ENCODE data around the gene HEMK1. TPM values are rescaled to one million over a fixed set of nuclear protein-coding genes. Genes with fewer than 3 reads are reported as not detected.

The HEMK1 gene
- total and polyA plus RNA-seq, 3 experiments from 2014 or later = 27.4 to 55.0 (median 51.8) TPM

DNA sequence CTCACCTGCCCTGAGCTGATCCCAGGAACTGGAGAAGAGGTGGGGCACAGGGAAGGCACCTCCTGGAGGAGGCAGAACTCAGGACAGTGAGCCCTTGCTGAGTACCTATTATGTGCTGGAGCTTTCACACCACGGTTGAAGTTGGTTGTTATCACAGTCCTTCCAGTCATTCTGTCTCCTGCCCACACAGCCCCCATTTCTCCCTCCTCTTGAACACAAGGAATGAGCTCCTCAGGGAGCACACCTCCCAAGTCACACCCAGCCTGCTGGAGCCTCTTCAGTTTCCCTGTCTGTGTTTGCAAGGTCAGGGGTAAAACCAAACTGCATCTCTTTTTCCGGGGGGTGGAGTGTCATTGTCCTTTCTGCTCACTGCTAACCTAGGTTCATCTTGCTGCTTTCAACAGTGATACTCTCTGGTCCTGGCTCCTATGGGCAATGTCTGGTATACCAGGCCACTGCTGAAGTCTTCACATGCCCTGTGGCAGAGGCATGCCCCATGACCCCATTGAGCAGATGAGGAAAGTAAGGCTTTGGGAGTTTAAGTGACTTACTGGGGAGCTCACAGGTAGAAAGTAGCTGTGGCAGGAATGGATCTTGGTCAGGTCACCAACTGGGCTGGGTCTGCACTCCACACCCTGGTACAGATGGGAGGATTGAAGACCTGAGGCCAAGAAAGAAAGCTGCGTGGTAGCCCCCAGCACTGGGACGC lies 31.7 kb upstream of the HEMK1 start:
- Histone ChIP-seq H3K27me3 (ENCODE audit: insufficient read depth, low read length, poor library complexity, severe bottlenecking) (no peaks in the 10 kb centered on the region), H3K9me3 (ENCODE audit: low read length) (no peaks in the 10 kb centered on the region), H3K4me3 (ENCODE audit: low read length) (no peak overlapping the region), H3K27ac (ENCODE audit: low read depth, low read length) (no peak overlapping the region), H3K36me3 (ENCODE audit: insufficient read depth, low read length) (no peaks in the 10 kb centered on the region), H3K4me1 (ENCODE audit: insufficient read depth, low read length) (no peaks in the 10 kb centered on the region)
- DNase-seq = no peak
- no peaks in the 10 kb centered on the region for H3K4me1 Mint-ChIP-seq
- H3K27ac Mint-ChIP-seq = no peak overlapping the region
- POLR2A ChIA-PET = no interaction called here
- peaks cover 6 to 37% of the 10 kb centered on the region in 2 donors for H3K27me3 Mint-ChIP-seq
- CTCF ChIA-PET = interaction anchor here (1.1 to 1.2 kb wide), 2 partner anchors 101 to 191 kb away, joined by 3 to 4 read pairs; no protein-coding TSS in a partner anchor
- H3K4me3 Mint-ChIP-seq = no peak overlapping the region
- H3K36me3 Mint-ChIP-seq = no peaks in the 10 kb centered on the region
- H3K9me3 Mint-ChIP-seq = no peaks in the 10 kb centered on the region

- Mint-ChIP-seq H3K27me3 (peaks cover 8 to 37% of the 10 kb centered on the region in 2 donors), H3K36me3 (no peaks in the 10 kb centered on the region), H3K4me1 (no peaks in the 10 kb centered on the region), H3K4me3 (no peak overlapping the region), H3K9me3 (no peaks in the 10 kb centered on the region), H3K27ac (peak overlapping the region in 1 of 8 donors; percentile 17)
- ChIA-PET POLR2A (no interaction called here), CTCF (interaction anchor here (0.7 to 1.4 kb wide), 2 partner anchors 12 to 16 kb away, joined by 3 to 7 read pairs; no protein-coding TSS in a partner anchor)
- H3K4me1 ChIP-seq (ENCODE audit: insufficient read depth, low read length) = no peaks in the 10 kb centered on the region
- DNase-seq = no peak
- H3K36me3 ChIP-seq (ENCODE audit: insufficient read depth, low read length) = no peaks in the 10 kb centered on the region
- no peaks in the 10 kb centered on the region for H3K27me3 ChIP-seq (ENCODE audit: insufficient read depth, low read length, poor library complexity, severe bottlenecking)
- no peak overlapping the region for H3K27ac ChIP-seq (ENCODE audit: low read depth, low read length)
- no peaks in the 10 kb centered on the region for H3K9me3 ChIP-seq (ENCODE audit: low read length)
- H3K4me3 ChIP-seq (ENCODE audit: low read length) = no peak overlapping the region
These were observed 29.7 kb upstream of the HEMK1 start for GRCh38 chr3:50539356-50540286.

- DNase-seq = peak; percentile 50 to 68 (median 53)
- no peak overlapping the region for H3K4me3 ChIP-seq (ENCODE audit: low read length)
- H3K4me1 ChIP-seq (ENCODE audit: insufficient read depth, low read length) = no peaks in the 10 kb centered on the region
- CTCF ChIA-PET = interaction anchor here (0.6 to 4.5 kb wide), 42 partner anchors 8 to 208 kb away, joined by 3 to 51 read pairs (median 4); partner anchors contain the start of genes C3orf18, CISH, CYB561D2 and HEMK1
- no peak overlapping the region for H3K4me3 Mint-ChIP-seq
- H3K27me3 Mint-ChIP-seq = peaks cover 8 to 19% of the 10 kb centered on the region in 2 donors
- H3K4me1 Mint-ChIP-seq = peaks cover 0 to 2% (median 0%) of the 10 kb centered on the region in 3 donors
- H3K27ac Mint-ChIP-seq = no peak overlapping the region
- no peaks in the 10 kb centered on the region for H3K36me3 Mint-ChIP-seq
- no peaks in the 10 kb centered on the region for H3K27me3 ChIP-seq (ENCODE audit: insufficient read depth, low read length, poor library complexity, severe bottlenecking)
- H3K9me3 Mint-ChIP-seq = no peaks in the 10 kb centered on the region
- no peaks in the 10 kb centered on the region for H3K36me3 ChIP-seq (ENCODE audit: insufficient read depth, low read length)
- POLR2A ChIA-PET = interaction anchor here (1.2 kb wide), 1 partner anchor 195 kb away, joined by 10 read pairs; no protein-coding TSS in a partner anchor
- no peak overlapping the region for H3K27ac ChIP-seq (ENCODE audit: low read depth, low read length)
- no peaks in the 10 kb centered on the region for H3K9me3 ChIP-seq (ENCODE audit: low read length)
These were observed 26.9 kb upstream of the HEMK1 start for GRCh38 chr3:50542177-50543034.

- Histone ChIP-seq H3K4me3 (ENCODE audit: low read length) (no peak overlapping the region), H3K9me3 (ENCODE audit: low read length) (no peaks in the 10 kb centered on the region), H3K27me3 (ENCODE audit: insufficient read depth, low read length, poor library complexity, severe bottlenecking) (no peaks in the 10 kb centered on the region), H3K27ac (ENCODE audit: low read depth, low read length) (no peak overlapping the region), H3K4me1 (ENCODE audit: insufficient read depth, low read length) (no peaks in the 10 kb centered on the region), H3K36me3 (ENCODE audit: insufficient read depth, low read length) (no peaks in the 10 kb centered on the region)
- CTCF ChIA-PET = no interaction called here
- DNase-seq = no peak
- no peak overlapping the region for H3K4me3 Mint-ChIP-seq
- H3K4me1 Mint-ChIP-seq = peaks cover 0 to 2% (median 0%) of the 10 kb centered on the region in 3 donors
- H3K9me3 Mint-ChIP-seq = no peaks in the 10 kb centered on the region
- H3K27me3 Mint-ChIP-seq = peaks cover 4 to 7% of the 10 kb centered on the region in 2 donors
- no peaks in the 10 kb centered on the region for H3K36me3 Mint-ChIP-seq
- POLR2A ChIA-PET = interaction anchor here (0.7 kb wide), 1 partner anchor 160 kb away, joined by 5 read pairs; no protein-coding TSS in a partner anchor
- H3K27ac Mint-ChIP-seq = no peak overlapping the region
These were observed 23.5 kb upstream of the HEMK1 start for GRCh38 chr3:50545781-50546180.

DNA sequence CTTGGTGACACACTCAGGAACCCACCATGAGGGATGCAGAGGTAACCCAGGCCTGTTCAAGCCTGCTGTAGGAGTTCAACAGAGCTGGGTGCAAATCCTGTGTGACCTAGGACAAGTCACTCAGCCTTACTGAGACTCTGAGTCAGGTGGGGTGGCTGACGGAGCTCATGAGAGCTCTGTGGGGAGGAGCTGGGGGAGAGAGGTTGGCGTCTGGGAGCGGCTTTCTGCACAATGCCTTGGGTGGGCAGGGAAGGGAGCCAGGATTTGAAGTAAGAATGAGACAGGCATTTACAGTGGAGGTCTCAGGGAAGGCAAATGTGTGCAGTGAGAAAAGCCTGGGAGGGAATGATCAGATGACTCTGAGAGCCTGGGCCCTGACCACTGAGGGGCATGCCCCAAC lies 20.1 kb upstream of the HEMK1 start:
- Histone ChIP-seq H3K9me3 (ENCODE audit: low read length) (no peaks in the 10 kb centered on the region), H3K27ac (ENCODE audit: low read depth, low read length) (no peak overlapping the region), H3K4me3 (ENCODE audit: low read length) (no peak overlapping the region), H3K27me3 (ENCODE audit: insufficient read depth, low read length, poor library complexity, severe bottlenecking) (no peaks in the 10 kb centered on the region), H3K4me1 (ENCODE audit: insufficient read depth, low read length) (no peaks in the 10 kb centered on the region), H3K36me3 (ENCODE audit: insufficient read depth, low read length) (no peaks in the 10 kb centered on the region)
- Mint-ChIP-seq H3K4me1 (peaks cover 0 to 2% (median 0%) of the 10 kb centered on the region in 3 donors), H3K27ac (no peak overlapping the region), H3K9me3 (no peaks in the 10 kb centered on the region), H3K4me3 (no peak overlapping the region), H3K36me3 (no peaks in the 10 kb centered on the region), H3K27me3 (no peaks in the 10 kb centered on the region)
- no peak for DNase-seq
- CTCF ChIA-PET = interaction anchor here (0.8 to 2.0 kb wide), 14 partner anchors 8 to 202 kb away, joined by 3 to 8 read pairs (median 4); no protein-coding TSS in a partner anchor
- POLR2A ChIA-PET = no interaction called here

DNA sequence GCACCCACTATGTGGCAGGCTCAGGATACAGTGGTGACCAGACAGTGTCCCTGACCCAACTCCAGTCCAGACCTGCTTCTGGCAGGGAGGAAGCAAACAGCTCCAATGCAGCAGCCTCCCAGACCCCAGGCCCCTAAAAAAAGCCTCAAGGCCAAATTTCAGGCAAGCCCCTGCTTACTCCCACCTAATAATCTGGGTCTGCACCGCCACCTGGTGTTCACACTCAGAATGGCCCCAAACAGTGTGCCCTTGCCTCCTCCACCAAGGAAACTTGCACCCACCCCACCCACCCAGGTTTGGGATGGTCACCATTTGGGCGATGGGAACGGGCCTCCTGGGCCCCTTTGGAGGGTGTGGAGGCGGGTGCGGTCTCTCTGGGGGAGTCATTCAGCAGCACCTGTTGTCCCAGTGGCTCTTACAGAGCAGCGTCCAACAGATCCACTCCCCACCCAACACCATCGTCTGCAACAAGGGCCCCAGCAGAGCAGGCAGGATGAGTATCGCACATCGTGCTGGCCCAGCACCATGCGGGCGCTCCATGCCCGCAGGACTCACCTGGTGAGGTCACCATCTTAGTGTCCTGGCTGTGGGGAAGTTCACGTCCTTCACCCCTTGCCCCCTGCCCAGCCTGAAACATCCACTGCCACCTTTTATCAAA lies 19.1 kb upstream of the HEMK1 start:
- Histone ChIP-seq H3K4me3 (ENCODE audit: low read length) (no peak overlapping the region), H3K27ac (ENCODE audit: low read depth, low read length) (no peak overlapping the region), H3K27me3 (ENCODE audit: insufficient read depth, low read length, poor library complexity, severe bottlenecking) (no peaks in the 10 kb centered on the region), H3K36me3 (ENCODE audit: insufficient read depth, low read length) (no peaks in the 10 kb centered on the region), H3K9me3 (ENCODE audit: low read length) (no peaks in the 10 kb centered on the region), H3K4me1 (ENCODE audit: insufficient read depth, low read length) (no peaks in the 10 kb centered on the region)
- H3K27ac Mint-ChIP-seq = no peak overlapping the region
- CTCF ChIA-PET = interaction anchor here (0.7 to 3.1 kb wide), 19 partner anchors 8 to 203 kb away, joined by 3 to 11 read pairs (median 4); partner anchors contain the start of gene CISH
- H3K4me3 Mint-ChIP-seq = no peak overlapping the region
- POLR2A ChIA-PET = no interaction called here
- no peaks in the 10 kb centered on the region for H3K9me3 Mint-ChIP-seq
- no peaks in the 10 kb centered on the region for H3K4me1 Mint-ChIP-seq
- H3K27me3 Mint-ChIP-seq = no peaks in the 10 kb centered on the region
- DNase-seq = peak; percentile 42 to 73 (median 52)
- H3K36me3 Mint-ChIP-seq = no peaks in the 10 kb centered on the region

GRCh38 chr3:50551054-50551659 lies 18.2 kb upstream of the HEMK1 start:
- Mint-ChIP-seq H3K9me3 (no peaks in the 10 kb centered on the region), H3K4me3 (no peak overlapping the region), H3K27me3 (no peaks in the 10 kb centered on the region), H3K27ac (no peak overlapping the region), H3K36me3 (no peaks in the 10 kb centered on the region), H3K4me1 (no peaks in the 10 kb centered on the region)
- no peaks in the 10 kb centered on the region for H3K9me3 ChIP-seq (ENCODE audit: low read length)
- H3K27ac ChIP-seq (ENCODE audit: low read depth, low read length) = no peak overlapping the region
- DNase-seq = no peak
- H3K27me3 ChIP-seq (ENCODE audit: insufficient read depth, low read length, poor library complexity, severe bottlenecking) = no peaks in the 10 kb centered on the region
- no peak overlapping the region for H3K4me3 ChIP-seq (ENCODE audit: low read length)
- H3K36me3 ChIP-seq (ENCODE audit: insufficient read depth, low read length) = no peaks in the 10 kb centered on the region
- no peaks in the 10 kb centered on the region for H3K4me1 ChIP-seq (ENCODE audit: insufficient read depth, low read length)
- ChIA-PET POLR2A (no interaction called here), CTCF (interaction anchor here (0.7 to 3.1 kb wide), 7 partner anchors 9 to 77 kb away, joined by 3 to 11 read pairs (median 6); partner anchors contain the start of gene CISH)

Measured in CD8-positive, alpha-beta memory T cell (primary cell).